Activated CD8-positive, alpha-beta memory T cell treated with anti-CD3 and anti-CD28 coated beads, Interleukin-2, amount 50 U/mL, for 4 hours (primary cell): ENCODE results near the gene ANKRD39.
A peak's percentile ranks its signal among the peaks of the same experiment; 100 is the strongest.

Experiments
- DNase-seq: peaks from one replicate; pipeline ENCODE4 v3.0.0-alpha.2; 2020

Gene ANKRD39

GRCh38 chr2:96825057-96825456, 32.8 kb downstream of the ANKRD39 start:
- no peak for DNase-seq

DNA sequence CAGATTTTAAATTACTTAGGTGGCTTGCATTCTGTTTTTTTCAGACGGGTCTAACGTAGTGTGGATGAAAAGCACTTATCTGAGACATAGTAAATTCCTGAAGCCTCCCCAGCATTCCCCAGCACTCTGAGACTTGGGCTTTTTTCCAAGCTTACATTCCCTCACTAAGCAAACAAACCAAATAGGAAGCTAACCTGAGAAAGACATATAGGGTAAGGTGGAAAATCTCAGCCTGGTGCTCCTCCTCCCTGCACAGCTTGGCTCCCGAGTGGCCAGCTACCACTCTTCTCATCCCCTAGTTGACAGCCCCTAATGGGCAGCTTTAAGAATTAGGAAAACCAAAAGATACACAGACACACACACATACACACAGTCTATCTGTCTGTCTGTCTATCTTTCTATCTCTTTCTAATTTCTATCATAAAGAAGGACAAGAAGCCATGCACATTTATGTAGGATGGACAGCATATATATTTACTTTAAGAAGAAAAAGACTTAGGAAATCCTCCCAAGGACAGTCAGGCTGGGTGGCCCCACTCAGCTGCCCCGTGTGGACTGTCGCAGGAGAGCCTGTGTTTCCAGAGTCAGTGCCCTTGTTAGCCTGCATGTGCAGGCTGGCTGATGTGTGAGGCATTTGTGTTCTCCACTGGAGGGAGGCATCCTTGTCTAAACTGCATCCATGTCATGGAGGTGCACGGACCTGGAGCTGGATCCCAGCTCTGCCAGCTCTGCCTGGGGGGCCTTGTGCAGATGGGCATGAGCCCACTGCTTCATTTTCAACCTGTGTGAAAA, 33.5 kb downstream of the ANKRD39 start:
- DNase-seq = no peak

DNA sequence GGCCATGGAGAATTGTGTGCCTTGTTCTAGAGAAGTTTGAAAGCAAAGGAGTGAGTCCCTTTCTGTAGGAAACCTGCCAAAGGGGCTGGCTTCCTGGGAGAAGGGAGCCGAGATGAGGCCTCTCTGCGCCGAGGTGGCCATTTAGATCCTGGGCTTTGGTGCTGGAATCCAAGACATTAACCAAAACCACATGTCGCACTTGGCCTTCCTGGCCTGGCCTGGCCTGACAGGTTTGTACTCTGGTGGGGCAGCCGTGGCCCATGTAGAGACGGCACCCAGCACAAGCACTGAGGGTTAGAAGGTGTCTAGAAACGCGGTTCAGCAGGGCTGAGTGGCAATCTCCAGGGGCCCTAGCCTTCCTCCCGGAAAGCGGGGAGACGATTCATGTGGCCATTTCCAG, 34.6 kb downstream of the ANKRD39 start:
- no peak for DNase-seq

GRCh38 chr2:96822786-96823185, 35.0 kb downstream of the ANKRD39 start:
- DNase-seq = no peak

DNA sequence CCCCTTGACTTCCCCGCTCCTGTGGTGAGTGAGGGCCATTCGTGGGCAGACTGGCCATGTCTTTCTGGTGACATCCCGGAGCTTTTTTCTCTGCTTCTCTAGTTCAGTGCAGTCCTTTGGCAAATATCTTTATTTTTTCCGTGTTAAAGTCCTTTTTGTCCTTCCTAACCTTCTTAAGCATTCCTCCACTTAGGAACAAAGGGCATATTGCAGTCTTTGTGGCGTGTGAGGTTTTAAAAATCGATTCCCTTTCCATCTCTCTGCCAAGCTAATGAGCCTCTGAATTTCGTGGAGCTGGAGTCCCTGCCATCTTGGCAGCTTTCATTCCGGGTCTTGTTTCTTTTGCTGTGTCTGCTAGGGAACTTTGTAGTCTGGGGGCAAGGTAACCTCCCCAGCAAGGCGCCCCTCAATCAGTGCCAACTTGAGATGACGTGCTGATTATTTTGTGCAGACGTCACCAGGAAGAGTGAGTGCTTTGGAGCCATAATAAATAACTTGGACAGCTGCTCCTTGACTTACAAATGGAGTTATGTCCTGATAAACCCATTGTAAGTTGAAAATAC, 36.6 kb downstream of the ANKRD39 start:
- DNase-seq = no peak

DNA sequence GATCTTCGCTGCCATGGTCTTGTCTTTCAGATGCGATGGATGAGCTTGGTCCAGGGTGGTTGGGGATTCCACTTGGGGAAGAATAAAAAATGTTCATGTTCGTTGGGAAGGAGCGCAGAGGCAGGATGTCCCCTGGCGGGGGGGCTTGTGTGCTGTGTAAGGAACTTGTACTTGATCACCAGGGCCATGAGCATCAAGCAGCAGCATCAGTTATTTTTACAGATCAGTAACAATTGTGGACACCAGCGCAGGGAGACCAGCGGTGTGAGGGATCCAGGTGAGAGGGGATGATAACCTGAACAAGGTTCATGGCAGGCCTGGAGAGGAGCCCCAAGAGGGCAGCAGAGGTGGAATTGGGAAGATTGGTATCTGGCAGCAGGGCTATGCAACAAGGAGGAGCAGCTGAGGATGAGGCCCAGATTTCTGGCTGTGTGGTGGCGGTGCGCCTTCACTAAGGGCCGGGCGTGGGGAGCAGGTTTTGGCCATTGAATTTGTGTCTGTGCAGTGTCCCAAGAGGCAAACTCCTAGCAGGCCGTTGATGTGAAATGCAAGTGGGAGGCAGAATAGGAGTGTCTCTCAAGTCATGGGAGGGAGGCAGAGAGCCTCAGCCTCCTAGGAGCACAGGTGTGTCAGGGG, 37.8 kb downstream of the ANKRD39 start:
- DNase-seq = no peak

DNA sequence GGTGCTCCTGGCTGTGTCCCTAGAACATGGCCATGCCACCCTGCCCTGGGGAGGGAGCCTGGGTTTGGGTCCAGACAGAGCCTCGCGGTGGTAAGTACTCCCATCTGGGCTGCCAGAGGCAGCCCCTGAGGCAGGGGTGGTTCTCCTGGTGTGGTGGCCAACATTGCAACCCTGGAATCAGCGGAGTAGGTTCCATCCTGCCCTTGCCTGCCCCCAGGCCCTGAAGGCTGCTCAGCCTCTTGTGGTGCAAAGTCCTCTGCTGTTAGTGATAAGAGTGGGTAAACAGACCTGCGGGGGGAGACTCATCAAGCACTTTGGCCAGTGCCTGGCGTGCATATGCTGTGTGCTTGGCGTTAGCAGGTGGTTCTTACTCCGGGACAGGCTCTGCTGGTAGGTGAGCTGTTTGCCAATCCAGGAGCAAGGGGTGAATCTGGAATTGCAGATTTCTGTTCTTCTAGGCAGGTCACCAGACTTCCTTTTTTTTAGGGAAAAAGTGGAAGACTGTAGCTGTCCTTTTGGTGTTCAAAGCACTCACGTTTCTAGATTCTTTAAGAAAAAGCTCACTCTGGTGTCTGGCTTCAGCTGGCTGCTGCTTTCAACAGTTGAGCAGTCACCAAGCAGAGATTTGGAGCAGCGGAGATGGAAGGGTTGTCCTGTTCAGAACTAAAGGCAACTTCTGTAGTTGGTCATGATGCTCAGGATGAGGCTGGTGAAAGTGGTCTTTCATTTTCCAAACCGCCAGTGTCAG, 38.5 kb downstream of the ANKRD39 start:
- no peak for DNase-seq

GRCh38 chr2:96817882-96818281, 39.9 kb downstream of the ANKRD39 start:
- no peak for DNase-seq

- DNase-seq = peak; percentile 18
Observed at GRCh38 chr2:96816836-96817702, 40.7 kb downstream of the ANKRD39 start.

GRCh38 chr2:96816127-96816835, 41.5 kb downstream of the ANKRD39 start, which contains the start of gene CNNM3:
TSS of gene CNNM3 (plus strand) at chr2:96816268. CDS start at chr2:96816278, 10 bp downstream.
- peak; percentile 97 for DNase-seq

DNA sequence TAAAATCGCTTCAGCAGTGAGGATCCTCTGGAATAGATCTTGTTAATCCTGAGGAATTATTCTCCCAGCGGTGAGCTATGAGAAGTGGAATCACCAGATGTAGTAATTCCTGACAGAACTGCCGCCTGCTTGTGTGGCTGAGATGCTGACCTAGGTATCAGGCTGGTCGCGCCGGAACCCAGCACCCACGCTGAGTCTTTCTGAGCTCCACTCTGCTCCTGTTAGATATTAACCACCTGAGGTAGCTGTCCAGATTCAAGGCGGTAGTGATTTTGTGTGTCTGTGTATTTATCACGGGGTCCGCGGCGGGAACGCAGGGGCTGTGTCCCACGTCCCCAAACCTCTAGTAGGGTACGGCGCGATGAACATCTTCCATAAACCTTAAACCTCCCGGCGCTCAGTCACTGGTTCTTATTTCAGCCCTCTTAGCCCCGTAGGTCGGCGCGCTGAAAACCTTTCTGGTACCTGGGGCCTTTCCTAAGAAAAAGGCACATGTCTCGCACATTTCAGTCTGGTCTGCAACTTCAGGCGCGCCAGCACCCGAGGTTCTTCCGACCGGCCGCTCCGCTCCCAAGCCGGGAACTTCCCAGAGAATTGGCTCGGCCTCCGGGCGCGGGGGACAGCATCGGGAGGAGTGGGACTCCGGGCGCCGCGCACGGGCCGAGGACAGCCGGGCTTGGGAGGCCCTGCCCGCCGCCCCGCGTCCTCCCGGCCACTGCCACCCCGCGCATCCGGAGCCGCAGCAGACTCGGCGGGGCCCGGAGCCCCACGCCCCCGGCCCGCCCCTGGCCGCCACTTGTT, 42.3 kb downstream of the ANKRD39 start:
- peak; percentile 27 for DNase-seq

GRCh38 chr2:96813656-96814055, 44.2 kb downstream of the ANKRD39 start:
- no peak for DNase-seq

DNA sequence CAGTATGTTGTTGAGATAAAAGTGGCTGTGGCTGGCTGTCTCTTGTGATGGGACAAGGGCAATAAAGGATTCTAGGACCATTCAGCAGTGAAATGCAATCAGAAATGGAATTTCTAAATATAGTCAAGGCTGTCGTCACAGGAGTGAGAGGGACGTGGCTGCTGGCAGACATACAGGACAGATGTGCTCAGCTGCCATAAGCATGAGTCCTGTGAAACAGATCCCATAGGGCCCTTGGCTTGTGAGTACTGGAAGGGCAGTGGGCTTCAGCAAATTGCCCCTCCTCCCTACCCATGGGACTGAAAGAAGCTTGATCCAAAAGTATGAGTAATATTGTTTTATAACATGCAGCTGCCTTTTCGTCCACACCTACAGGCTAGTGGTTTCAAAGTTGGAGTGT, 45.9 kb downstream of the ANKRD39 start:
- DNase-seq = no peak

- no peak for DNase-seq
Observed at GRCh38 chr2:96810783-96811192, 47.0 kb downstream of the ANKRD39 start.

DNA sequence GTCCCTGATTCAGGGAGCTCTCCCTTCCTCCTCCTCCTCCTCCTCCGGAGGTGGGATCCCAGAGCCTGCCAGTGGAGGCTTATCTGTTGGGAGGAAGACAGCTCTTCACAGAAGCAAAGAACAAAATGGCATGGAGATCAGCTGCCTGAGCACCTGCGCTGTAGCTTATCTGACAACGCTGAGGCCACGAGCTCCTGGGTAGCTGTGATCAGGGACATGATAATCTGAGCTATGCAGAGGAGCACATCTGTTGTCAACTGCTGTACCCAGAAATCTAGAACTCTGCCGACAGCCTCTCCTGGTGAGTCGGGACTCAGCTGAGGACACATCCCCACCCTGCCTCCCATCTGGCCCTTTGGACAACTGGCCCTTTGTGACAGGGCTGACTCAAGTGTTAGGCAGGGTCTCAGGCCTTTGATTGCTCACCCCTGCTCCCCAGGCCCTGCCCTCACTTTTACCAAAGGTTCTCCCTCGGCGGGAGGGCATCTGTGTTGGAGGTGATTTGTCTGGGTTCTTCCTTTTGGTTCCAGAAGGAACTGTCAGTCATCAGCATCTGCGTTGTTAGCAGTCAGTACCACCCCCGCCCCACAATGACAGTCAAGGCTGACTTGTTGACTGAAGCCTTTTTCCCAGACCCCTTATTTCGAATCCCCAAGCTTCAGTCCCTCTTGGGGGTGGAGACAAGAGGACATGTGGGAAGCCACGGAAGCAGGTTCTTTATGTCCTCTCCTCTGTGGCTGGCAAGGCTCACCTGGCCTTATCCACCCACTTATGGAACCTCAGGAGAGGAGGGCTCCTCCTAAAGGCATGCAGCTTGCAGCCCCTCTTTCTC, 47.6 kb downstream of the ANKRD39 start:
- no peak for DNase-seq

DNA sequence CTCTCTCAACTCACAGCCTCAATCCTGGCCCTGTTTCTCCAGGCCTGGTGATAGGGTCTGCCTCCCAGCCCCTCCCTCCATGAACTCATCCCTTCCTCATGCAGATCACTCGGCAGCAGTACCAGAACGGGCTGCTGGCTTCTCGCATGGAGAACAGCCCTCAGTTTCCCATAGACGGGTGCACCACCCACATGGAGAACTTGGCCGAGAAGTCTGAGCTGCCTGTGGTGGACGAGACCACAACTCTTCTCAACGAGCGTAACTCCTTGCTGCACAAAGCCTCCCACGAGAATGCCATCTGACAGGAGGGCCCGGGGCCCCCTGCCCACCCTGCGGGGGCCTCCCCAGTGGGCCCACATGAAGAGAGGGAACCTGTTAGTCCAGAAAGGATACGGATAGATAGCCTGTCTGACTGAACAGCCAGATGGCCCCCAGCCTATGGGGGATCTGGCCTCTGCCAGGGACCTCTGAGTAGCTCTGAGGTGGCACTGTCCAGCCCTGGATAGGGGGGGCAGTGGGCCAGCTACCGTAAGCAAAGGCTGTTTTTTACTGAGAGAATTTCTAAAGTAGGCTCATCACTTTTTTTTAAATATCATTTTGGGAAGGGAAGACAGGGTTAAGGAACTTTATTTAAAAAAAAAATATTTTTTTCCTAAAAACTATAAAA, 48.5 kb downstream of the ANKRD39 start:
- DNase-seq = no peak

DNA sequence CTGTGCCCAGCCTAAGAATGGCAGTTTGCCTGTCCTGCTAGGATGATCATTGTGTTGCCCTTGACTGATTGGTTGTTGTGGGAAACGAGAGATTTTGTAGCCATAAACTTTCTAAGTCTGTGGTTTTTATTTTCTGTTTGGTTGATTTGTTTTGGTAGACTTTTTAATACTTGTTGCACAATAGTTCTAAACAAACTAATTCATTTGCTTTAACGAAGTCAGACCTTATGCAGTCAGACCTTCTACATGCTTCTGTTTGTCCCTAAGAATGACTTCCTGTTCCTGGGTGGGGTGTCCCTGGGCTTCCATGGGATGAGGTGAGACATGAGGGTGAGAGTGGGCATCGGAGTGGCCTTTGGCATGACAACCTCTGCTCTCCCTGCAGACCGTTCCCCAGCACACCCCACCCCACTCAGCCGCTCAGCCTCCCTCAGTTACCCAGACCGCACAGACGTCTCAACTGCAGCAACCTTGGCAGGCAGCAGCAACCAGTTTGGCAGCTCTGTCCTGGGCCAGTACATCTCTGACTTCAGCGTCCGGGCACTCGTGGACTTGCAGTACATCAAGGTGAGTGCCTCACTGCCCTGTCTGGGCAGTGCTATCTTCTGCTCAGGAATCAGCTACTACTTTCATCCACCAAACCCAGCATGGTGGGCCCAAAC, 49.5 kb downstream of the ANKRD39 start:
- no peak for DNase-seq

DNA sequence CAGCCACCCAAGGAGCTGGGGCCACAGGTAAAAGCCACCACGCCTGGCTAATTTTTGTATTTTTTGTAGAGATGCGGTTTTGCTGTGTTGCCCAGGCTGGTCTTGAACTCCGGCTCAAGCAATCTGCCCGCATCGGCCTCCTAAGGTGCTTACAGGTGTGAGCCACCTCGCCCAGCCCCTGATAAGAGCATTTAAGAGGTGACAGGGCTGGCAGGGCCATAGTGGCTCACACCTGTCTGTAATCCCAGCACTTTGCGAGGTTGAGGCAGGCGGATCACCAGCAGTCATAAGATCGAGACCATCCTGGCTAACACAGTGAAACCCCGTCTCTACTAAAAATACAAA, 50.7 kb downstream of the ANKRD39 start:
- DNase-seq = no peak
